Muscle of leg (tissue), 11 donors: ENCODE results near the gene PRDM16. TPM values are rescaled to one million over a fixed set of nuclear protein-coding genes. Genes with fewer than 3 reads are reported as not detected.

Experiments used
- DNase-seq: peaks from one replicate; pipeline ENCODE4 v3.0.0; 2013
- H3K27ac ChIP-seq: one replicate; pipeline ENCODE4 v1.5.1; 2013; ENCODE audit warnings: mild to moderate bottlenecking, low read length, control low read depth
- H3K27me3 ChIP-seq: one replicate; pipeline ENCODE4 v1.6.1; 2013; ENCODE audit warnings: low read length; ENCODE audit not compliant: control insufficient read depth, insufficient read depth
- H3K36me3 ChIP-seq: one replicate; pipeline ENCODE4 v1.6.1; 2013; ENCODE audit warnings: low read length; ENCODE audit not compliant: control insufficient read depth, insufficient read depth
- H3K4me1 ChIP-seq: one replicate; pipeline ENCODE4 v1.6.1; 2013; ENCODE audit warnings: low read length; ENCODE audit not compliant: control insufficient read depth, insufficient read depth
- H3K4me3 ChIP-seq: one replicate; pipeline ENCODE4 v1.5.1; 2013; ENCODE audit warnings: low read length, control low read depth
- H3K9me3 ChIP-seq: replicated peaks from 2 replicates; pipeline ENCODE4 v1.6.1; 2013; ENCODE audit warnings: low read depth, low read length; ENCODE audit not compliant: control insufficient read depth
- WGBS: methylation state at CpG from one replicate; pipeline ENCODE4 v1.1.5; 2013; ENCODE audit warnings: missing lambda C conversion rate; ENCODE audit not compliant: insufficient coverage; 5-methylcytosine and 5-hydroxymethylcytosine counted together
- polyA plus RNA-seq, 8 donors: library from polyadenylated mRNA; unstranded; fragments of 120-200 nt; gene quantifications; one replicate each; pipeline versions ENCODE4 v1.2.1 to v1.2.3, GENCODE V29; 2013; ENCODE audit warnings: inconsistent platforms in 1 of 8, low replicate concordance in 1 of 8; ENCODE audit not compliant: insufficient read length in 8 of 8, insufficient read depth in 1 of 8
- total RNA-seq: library from RNA; stranded (reverse); fragments of 120-200 nt; gene quantifications from one replicate; pipeline ENCODE4 v1.2.4, GENCODE V29; 2013

The PRDM16 gene
- total and polyA plus RNA-seq, 9 donors: 0.43 to 1.9 (median 0.95) TPM

DNA sequence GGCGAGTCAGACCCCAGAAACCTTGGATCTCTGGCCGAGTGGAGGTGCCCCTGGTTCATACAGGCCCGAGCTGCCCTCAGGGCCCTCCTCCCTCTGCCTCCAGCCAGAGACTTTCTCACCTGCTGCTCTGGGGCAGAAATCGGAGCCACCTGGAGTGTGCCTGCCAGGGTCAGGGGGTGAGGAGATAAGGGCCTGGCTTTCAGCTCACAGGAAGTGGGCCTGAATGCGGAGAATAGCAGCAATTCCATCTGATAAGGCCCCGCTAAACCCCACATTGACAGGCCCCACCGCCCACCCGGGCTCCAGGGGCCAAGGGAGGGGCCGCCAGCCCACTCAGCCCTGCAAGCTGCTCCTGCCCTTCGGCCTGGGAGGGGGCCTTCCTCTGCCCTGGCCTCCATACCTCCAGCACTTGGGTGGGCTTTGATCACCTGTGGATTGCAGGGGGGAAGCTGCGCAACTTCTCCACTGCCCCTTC, 261.8 kb downstream of the PRDM16 start:
- Histone ChIP-seq H3K4me3 (no peak overlapping the region), H3K27ac (no peak overlapping the region), H3K36me3 (no peaks in the 10 kb centered on the region), H3K27me3 (peaks cover 22% of the 10 kb centered on the region), H3K9me3 (no peaks in the 10 kb centered on the region), H3K4me1 (peaks cover 30% of the 10 kb centered on the region)
- WGBS: 52% methylated on average over 4 of the region's 11 CpGs
- DNase-seq: no peak

DNA sequence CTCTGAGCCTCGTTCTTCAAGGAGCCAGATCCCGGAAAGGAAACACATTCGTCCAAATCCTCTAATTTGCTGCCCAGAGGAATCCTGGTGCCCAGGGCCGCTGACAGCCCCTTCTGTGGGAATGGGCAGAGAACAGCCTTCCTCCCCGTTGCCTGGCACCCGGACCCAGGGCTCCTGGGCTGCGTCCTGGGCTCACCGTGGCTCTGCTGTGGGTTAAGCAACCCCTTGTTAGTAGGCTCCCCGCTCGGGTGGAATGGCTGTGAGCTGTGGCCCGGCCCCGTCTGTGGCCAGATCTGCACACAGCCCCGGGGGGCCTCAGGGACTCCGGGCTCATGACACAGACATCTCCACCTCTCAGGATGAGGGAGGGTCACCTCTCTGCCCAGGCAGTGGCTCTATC, 262.6 kb downstream of the PRDM16 start:
- H3K36me3 ChIP-seq: no peaks in the 10 kb centered on the region
- H3K9me3 ChIP-seq: no peaks in the 10 kb centered on the region
- H3K27me3 ChIP-seq: peaks cover 24% of the 10 kb centered on the region
- H3K4me3 ChIP-seq: no peak overlapping the region
- no peak overlapping the region for H3K27ac ChIP-seq
- no peak for DNase-seq
- peaks cover 29% of the 10 kb centered on the region for H3K4me1 ChIP-seq
- 64% methylated on average over 14 of the region's 14 CpGs for WGBS

DNA sequence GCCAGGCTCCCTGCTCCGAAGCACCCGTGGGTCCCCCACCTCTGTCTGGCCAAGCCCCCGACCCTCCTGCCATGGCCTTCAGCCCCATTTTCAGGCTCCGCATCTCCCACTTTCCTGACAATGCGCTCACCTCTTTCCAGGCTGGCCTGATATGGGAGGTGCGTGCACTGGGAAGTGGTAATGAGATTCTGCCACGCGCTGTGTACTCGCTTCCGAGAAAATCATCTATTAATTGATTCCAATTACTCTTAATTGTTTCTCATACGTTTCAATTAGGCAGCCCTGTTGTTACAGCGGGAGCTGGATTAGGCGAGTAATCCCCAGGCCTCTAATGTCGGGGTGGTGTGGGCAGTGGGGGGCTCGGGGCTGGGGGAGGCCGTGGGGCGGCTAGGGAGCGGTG, 263.0 kb downstream of the PRDM16 start:
- H3K4me1 ChIP-seq: peaks cover 26% of the 10 kb centered on the region
- H3K36me3 ChIP-seq: no peaks in the 10 kb centered on the region
- 81% methylated on average over 5 of the region's 18 CpGs for WGBS

DNA sequence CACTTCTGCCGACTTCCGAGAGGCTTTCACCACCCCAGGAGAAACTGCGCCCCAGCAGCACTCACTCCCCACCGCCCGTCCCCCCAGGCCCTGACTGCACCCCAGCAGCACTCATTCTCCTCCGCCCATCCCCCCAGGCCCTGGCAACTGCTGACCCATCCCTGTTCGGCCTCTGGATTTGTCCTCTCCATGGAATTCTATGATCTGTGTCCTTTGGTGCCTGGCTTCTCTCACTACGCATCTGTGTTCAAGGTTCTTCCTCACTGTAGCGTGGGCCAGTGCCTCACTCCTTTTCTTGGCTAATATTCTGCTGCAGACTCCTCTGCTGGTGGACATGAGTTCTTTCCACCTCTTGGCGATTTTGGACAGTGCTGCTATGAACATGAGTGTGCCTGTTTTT, 263.7 kb downstream of the PRDM16 start:
- Histone ChIP-seq H3K4me1 (peaks cover 21% of the 10 kb centered on the region), H3K27me3 (peaks cover 18% of the 10 kb centered on the region), H3K27ac (no peak overlapping the region), H3K4me3 (no peak overlapping the region), H3K36me3 (no peaks in the 10 kb centered on the region), H3K9me3 (no peaks in the 10 kb centered on the region)
- no peak for DNase-seq
- WGBS: 80% methylated on average over 10 of the region's 10 CpGs

More for the DNA sequence above, 263.0 kb downstream of the PRDM16 start:
- DNase-seq: no peak
- Histone ChIP-seq H3K9me3 (no peaks in the 10 kb centered on the region), H3K4me3 (no peak overlapping the region), H3K27ac (no peak overlapping the region), H3K27me3 (peaks cover 21% of the 10 kb centered on the region)

DNA sequence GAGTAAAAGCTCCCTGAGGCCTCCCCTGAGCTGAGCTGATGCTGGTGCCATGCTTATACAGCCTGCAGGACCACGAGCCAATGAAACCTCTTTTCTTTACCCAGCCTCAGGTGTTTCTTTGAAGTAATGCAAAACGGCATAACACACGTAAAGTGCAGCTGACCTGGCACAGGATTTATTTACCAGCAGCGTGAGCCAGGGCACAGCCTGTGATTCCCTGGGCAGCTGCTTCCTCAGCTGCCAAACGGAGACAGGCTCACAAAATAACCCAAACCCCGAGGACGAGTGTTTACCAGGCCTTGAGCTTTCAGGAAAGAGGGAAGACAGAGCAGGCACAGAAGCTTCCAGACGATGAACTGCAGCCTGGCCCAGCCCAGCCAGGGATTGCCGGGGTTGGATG, 264.9 kb downstream of the PRDM16 start:
- Histone ChIP-seq H3K27ac (peak overlapping the region; percentile 20), H3K27me3 (peaks cover 22% of the 10 kb centered on the region), H3K9me3 (no peaks in the 10 kb centered on the region), H3K36me3 (no peaks in the 10 kb centered on the region), H3K4me3 (no peak overlapping the region), H3K4me1 (peaks cover 14% of the 10 kb centered on the region)
- peak; percentile 64 for DNase-seq
- 73% methylated on average over 9 of the region's 9 CpGs for WGBS

DNA sequence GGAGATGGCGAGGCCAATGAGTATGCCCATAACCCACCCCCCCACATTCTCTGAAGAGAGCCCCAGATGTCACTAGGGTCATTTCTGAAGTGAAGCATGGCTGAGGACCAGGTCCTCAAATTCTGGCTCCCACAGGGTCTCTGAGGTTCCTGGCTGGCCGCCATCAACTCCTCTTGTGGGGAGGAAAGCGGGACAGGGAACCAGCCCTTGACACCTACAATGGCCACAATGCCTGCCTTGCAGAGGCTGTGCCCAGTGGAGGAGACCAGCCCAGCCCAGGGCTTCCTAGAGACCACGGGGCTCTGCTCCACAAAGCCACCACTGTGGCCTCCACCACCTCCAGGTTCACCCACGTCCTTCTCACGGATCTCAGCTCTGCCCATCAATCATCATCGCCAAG, 265.4 kb downstream of the PRDM16 start:
- no peak for DNase-seq
- Histone ChIP-seq H3K9me3 (no peaks in the 10 kb centered on the region), H3K36me3 (no peaks in the 10 kb centered on the region), H3K4me3 (no peak overlapping the region), H3K27me3 (peaks cover 22% of the 10 kb centered on the region), H3K4me1 (peaks cover 14% of the 10 kb centered on the region), H3K27ac (no peak overlapping the region)
- 50% methylated on average over 4 of the region's 7 CpGs for WGBS

DNA sequence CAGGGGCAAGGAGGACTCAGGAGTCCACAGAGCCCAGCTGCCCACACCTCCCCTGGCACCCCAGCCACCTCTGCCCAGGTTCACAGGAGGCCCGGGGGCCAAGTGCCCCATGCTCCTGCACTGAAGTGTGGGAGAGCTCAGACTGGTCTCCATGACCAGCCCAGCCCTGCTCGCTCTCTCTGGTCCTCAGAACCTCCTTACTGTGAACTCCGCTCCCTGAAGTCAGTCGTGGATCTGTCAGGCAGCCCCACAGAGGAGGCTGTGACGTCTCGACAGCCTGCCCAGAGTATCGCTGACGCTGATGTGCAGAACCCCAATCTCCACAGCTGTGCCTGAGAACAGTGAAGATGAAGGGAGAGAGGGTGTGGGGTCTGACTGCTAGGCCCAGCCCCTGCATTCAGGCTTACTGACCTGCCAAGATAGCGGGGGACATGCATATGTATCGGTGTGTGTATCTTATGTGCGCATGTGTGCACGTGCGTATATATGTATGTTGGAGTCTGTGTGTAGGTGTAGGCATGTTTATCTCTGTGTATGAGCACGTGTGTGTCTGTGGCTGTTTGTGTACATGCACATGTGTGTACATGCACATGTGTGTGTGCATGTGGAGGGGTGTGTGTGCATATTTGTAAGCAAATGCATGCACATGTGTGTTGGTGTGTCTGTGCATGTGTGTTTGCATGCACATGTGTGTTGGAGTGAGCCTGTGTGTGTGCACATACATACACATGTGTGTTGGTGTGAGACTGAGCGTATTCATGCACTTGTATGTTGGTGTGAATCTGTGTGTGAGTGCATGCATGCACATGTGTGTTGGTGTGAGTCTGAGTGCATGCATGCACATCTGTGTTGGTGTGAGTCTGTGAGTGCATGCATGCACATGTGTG, 267.0 kb downstream of the PRDM16 start:
- no peak for DNase-seq
- no peak overlapping the region for H3K27ac ChIP-seq
- no peaks in the 10 kb centered on the region for H3K36me3 ChIP-seq
- H3K4me3 ChIP-seq: no peak overlapping the region
- 80% methylated on average over 14 of the region's 15 CpGs for WGBS
- peaks cover 23% of the 10 kb centered on the region for H3K27me3 ChIP-seq
- H3K9me3 ChIP-seq: no peaks in the 10 kb centered on the region
- peaks cover 14% of the 10 kb centered on the region for H3K4me1 ChIP-seq

DNA sequence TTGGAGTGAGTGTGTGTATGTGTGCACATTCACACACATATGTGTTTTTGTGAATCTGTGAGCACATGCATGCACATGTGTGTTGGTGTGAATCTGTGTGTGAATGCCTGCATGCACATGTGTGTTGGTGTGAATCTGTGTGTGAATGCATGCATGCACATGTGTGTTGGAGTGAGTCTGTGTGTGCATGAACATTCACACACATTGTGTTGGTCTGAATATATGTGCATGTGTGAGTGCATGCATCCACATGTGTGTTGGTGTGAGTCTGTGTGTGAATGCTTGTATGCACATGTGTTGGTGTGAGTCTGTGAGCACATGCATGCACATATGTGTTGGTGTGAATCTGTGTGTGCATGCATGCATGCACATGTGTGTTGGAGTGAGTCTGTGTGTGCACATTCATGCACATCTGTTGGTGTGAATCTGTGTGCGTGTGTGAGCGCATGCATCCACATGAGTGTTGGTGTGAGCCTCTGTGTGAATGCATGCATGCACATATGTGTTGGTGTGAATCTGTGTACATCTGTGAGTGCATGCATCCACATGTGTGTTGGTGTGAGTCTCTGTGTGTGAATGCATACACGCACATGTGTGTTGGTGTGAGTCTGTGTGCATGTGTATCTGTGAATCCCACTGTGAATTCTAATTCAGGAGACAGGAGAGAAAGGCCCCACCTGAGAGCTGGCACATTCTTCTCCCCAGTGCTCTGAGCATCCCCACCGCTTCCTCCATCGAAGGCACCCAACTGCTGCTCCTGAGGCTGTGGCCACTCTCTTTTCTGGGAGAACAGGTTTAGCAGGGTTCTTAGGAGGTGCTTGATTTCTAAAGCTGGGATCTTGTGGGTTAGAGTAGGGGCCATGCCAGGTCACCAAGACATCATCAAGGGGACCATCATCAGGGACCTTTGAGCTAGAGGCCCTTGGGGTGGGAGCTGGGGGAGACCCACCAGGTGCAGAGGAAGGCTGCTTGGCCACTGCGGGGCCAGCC, 267.9 kb downstream of the PRDM16 start:
- Histone ChIP-seq H3K36me3 (no peaks in the 10 kb centered on the region), H3K27ac (no peak overlapping the region), H3K9me3 (no peaks in the 10 kb centered on the region), H3K4me1 (peaks cover 14% of the 10 kb centered on the region), H3K27me3 (peaks cover 19% of the 10 kb centered on the region), H3K4me3 (no peak overlapping the region)
- 98% methylated on average over 4 of the region's 6 CpGs for WGBS
- no peak for DNase-seq

DNA sequence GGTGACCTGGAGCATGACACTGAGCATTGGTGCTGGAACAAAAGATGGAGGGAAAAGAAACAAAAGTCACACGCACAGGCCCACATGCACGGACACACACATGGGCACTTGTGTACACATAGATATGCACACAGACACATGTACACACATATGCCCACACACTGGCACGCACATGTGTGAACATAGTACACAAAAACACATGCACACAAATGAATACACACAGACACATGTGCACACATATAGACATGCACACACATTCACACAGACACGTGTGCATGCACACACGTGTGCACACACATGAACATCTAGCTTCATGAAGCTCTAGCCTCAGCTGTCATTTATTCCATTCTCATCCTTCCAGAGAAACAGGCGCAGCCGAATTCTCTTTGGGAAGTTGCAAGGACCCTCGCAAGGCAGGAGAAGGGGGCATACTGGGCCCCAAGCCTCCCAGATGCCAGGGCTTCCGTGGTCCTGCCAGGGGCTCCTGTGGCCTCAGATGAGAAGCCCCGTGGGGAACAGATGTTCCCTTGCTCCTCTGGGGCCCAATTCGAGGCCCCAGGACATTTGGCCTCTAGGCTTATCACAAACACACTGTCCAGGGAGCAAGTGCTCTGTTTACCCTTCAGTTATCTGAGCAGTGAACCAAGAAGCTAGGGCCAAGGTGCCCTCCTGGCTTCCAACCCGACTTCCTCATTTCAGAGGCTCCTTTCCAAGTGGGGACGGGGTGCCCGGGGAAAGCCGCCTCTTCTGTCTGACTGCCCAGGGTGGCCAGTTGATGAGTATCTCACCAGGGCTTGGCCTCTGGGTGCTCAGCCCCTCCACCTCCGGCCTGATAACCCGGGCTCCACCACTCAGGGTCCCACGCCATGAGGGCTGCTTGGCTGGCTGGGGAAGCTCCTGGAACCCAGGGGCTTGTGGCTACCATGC, 269.1 kb downstream of the PRDM16 start:
- Histone ChIP-seq H3K9me3 (peaks cover 3% of the 10 kb centered on the region), H3K4me1 (peaks cover 14% of the 10 kb centered on the region), H3K27me3 (peaks cover 18% of the 10 kb centered on the region), H3K27ac (no peak overlapping the region), H3K4me3 (no peak overlapping the region), H3K36me3 (no peaks in the 10 kb centered on the region)
- WGBS: 76% methylated on average over 13 of the region's 18 CpGs
- DNase-seq: no peak
